Trophoblast cell (in vitro differentiated cells and primary cell): ENCODE results near the gene CCDC83.
"Not testable (repeated sequence)": the region's sequence is repeated elsewhere in the genome, so short reads cannot be mapped to it uniquely, and the experiment has no call there.

Experiments
- DNase-seq, 2 donors: peaks; one replicate each; pipeline ENCODE4 v3.0.0-alpha.2; 2016
- H2AFZ ChIP-seq: 2 replicates; pipeline ENCODE4 v1.6.1; 2013; ENCODE audit warnings: low read length, moderate library complexity, mild to moderate bottlenecking; ENCODE audit not compliant: insufficient read depth, poor library complexity
- H2AK5ac ChIP-seq: 2 replicates; pipeline ENCODE4 v1.6.1; 2013; ENCODE audit warnings: mild to moderate bottlenecking, low read length
- H2BK120ac ChIP-seq: 2 replicates; pipeline ENCODE4 v1.6.1; 2013; ENCODE audit warnings: low read length, mild to moderate bottlenecking, moderate library complexity; ENCODE audit not compliant: insufficient read depth, poor library complexity
- H2BK12ac ChIP-seq: 2 replicates; pipeline ENCODE4 v1.6.1; 2013; ENCODE audit warnings: mild to moderate bottlenecking, low read length, moderate library complexity
- H2BK5ac ChIP-seq: 2 replicates; pipeline ENCODE4 v1.6.1; 2013; ENCODE audit warnings: low read length, low read depth, moderate library complexity, mild to moderate bottlenecking; ENCODE audit not compliant: poor library complexity
- H3K14ac ChIP-seq: 2 replicates; pipeline ENCODE4 v1.6.1; 2013; ENCODE audit warnings: mild to moderate bottlenecking, low read length
- H3K18ac ChIP-seq: 2 replicates; pipeline ENCODE4 v1.6.1; 2013; ENCODE audit warnings: mild to moderate bottlenecking, low read length
- H3K23ac ChIP-seq: 2 replicates; pipeline ENCODE4 v1.6.1; 2013; ENCODE audit warnings: low read length
- H3K27ac ChIP-seq: 2 replicates; pipeline ENCODE4 v1.5.1; 2013; ENCODE audit warnings: low read depth, mild to moderate bottlenecking, inconsistent platforms, low read length, moderate library complexity
- H3K27me3 ChIP-seq: 2 replicates; pipeline ENCODE4 v1.6.1; 2013; ENCODE audit warnings: inconsistent platforms, mild to moderate bottlenecking, low read length, moderate library complexity; ENCODE audit not compliant: insufficient read depth
- H3K36me3 ChIP-seq, 2 experiments: 1 replicate in 1 of 2; 2 replicates in 1 of 2; pipeline ENCODE4 v1.6.1; 2013; ENCODE audit warnings: low read length in 2 of 2, mild to moderate bottlenecking in 2 of 2, moderate library complexity in 1 of 2; ENCODE audit not compliant: insufficient read depth in 2 of 2, control insufficient read depth in 1 of 2
- H3K4ac ChIP-seq: 2 replicates; pipeline ENCODE4 v1.6.1; 2013; ENCODE audit warnings: low read depth, mild to moderate bottlenecking, low read length, moderate library complexity
- H3K4me1 ChIP-seq, 2 experiments: 1 replicate in 1 of 2; 2 replicates in 1 of 2; pipeline ENCODE4 v1.6.1; 2013; ENCODE audit warnings: low read length in 2 of 2, mild to moderate bottlenecking in 2 of 2, moderate library complexity in 1 of 2; ENCODE audit not compliant: insufficient read depth in 2 of 2, control insufficient read depth in 1 of 2
- H3K4me2 ChIP-seq: 2 replicates; pipeline ENCODE4 v1.6.1; 2013; ENCODE audit warnings: inconsistent platforms, mild to moderate bottlenecking, low read length, moderate library complexity
- H3K4me3 ChIP-seq: 2 replicates; pipeline ENCODE4 v1.5.1; 2013; ENCODE audit warnings: mild to moderate bottlenecking, low read depth, low read length, inconsistent platforms
- H3K79me1 ChIP-seq: one replicate; pipeline ENCODE4 v1.6.1; 2013; ENCODE audit warnings: low read length
- H3K79me2 ChIP-seq: 2 replicates; pipeline ENCODE4 v1.6.1; 2013; ENCODE audit warnings: low read length, mild to moderate bottlenecking; ENCODE audit not compliant: control insufficient read depth, insufficient read depth, poor library complexity
- H3K9ac ChIP-seq: 2 replicates; pipeline ENCODE4 v1.6.1; 2013; ENCODE audit warnings: mild to moderate bottlenecking, low read length
- H3K9me3 ChIP-seq: 2 replicates; pipeline ENCODE4 v1.6.1; 2013; ENCODE audit warnings: low read depth, mild to moderate bottlenecking, control low read depth, inconsistent platforms, low read length; ENCODE audit not compliant: insufficient read depth
- H4K12ac ChIP-seq: 2 replicates; pipeline ENCODE4 v1.6.1; 2013; ENCODE audit warnings: low read depth, mild to moderate bottlenecking, low read length, moderate library complexity
- H4K8ac ChIP-seq: 2 replicates; pipeline ENCODE4 v1.6.1; 2013; ENCODE audit warnings: low read depth, mild to moderate bottlenecking, low read length, moderate library complexity
- H4K91ac ChIP-seq: one replicate; pipeline ENCODE4 v1.6.1; 2013; ENCODE audit warnings: low read depth, mild to moderate bottlenecking, low read length, moderate library complexity
- WGBS: extraction: QIAGEN DNeasy Blood & Tissue Kit; methylation state at CpG from one replicate; pipeline ENCODE4 v1.1.7; 2013; ENCODE audit warnings: missing lambda C conversion rate; ENCODE audit not compliant: insufficient read length, insufficient coverage; ENCODE audit errors: extremely low coverage; 5-methylcytosine and 5-hydroxymethylcytosine counted together

The CCDC83 gene

GRCh38 chr11:85831050-85831449, 24.1 kb upstream of the CCDC83 start:
- Histone ChIP-seq H3K9ac (no peak overlapping the region), H2AK5ac (no peak overlapping the region), H3K23ac (no peak overlapping the region), H4K8ac (no peak overlapping the region), H3K4me1 (peaks cover 11 to 13% of the 10 kb centered on the region in 2 experiments), H2AFZ (no peak overlapping the region), H3K36me3 (no peaks in the 10 kb centered on the region), H3K4me2 (no peak overlapping the region), H3K79me2 (no peaks in the 10 kb centered on the region), H4K12ac (no peak overlapping the region), H3K27ac (no peak overlapping the region), H2BK120ac (no peak overlapping the region), H3K14ac (no peak overlapping the region), H3K4me3 (no peak overlapping the region), H3K79me1 (peaks cover 2% of the 10 kb centered on the region), H2BK12ac (no peak overlapping the region), H3K18ac (no peak overlapping the region), H3K27me3 (no peaks in the 10 kb centered on the region), H3K9me3 (no peaks in the 10 kb centered on the region), H4K91ac (no peak overlapping the region), H3K4ac (no peak overlapping the region), H2BK5ac (no peak overlapping the region)
- no peak for DNase-seq

DNA sequence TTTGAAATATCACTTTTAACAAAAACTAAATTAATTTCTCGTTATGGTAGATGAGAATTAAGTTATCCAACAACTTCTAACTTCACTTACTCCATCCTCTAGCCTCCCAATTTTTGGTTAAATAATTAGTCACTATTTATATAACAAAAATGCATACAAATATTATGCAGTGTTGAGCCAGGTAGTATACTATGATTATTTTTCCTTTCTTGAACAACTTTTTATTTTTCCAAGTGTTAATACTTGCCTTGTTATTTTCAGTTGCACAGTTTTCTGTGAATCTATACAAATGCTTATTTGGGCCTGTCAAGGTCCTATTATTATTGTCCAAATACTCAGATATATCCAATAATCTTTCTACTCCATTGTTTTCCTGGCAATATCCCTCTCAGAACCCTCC, 19.9 kb upstream of the CCDC83 start:
- no peak overlapping the region for H4K8ac ChIP-seq
- H3K4me3 ChIP-seq = no peak overlapping the region
- no peak overlapping the region for H3K27ac ChIP-seq
- H3K27me3 ChIP-seq = no peaks in the 10 kb centered on the region
- H3K23ac ChIP-seq = no peak overlapping the region
- H3K36me3 ChIP-seq = no peaks in the 10 kb centered on the region
- no peaks in the 10 kb centered on the region for H3K4me1 ChIP-seq
- H3K9me3 ChIP-seq = no peaks in the 10 kb centered on the region
- H3K14ac ChIP-seq = no peak overlapping the region
- no peak overlapping the region for H3K4ac ChIP-seq
- H2BK5ac ChIP-seq = no peak overlapping the region
- no peak overlapping the region for H4K91ac ChIP-seq
- no peak overlapping the region for H4K12ac ChIP-seq
- whole genome bisulfite sequencing = no CpG with 5 or more reads among the region's 1 CpG
- H3K9ac ChIP-seq = no peak overlapping the region
- no peak overlapping the region for H2BK120ac ChIP-seq
- no peak overlapping the region for H2AK5ac ChIP-seq
- no peaks in the 10 kb centered on the region for H3K79me1 ChIP-seq
- H2BK12ac ChIP-seq = no peak overlapping the region
- no peak overlapping the region for H2AFZ ChIP-seq
- DNase-seq = no peak
- H3K79me2 ChIP-seq = no peaks in the 10 kb centered on the region
- no peak overlapping the region for H3K4me2 ChIP-seq
- no peak overlapping the region for H3K18ac ChIP-seq

- H3K4me1 ChIP-seq = no peaks in the 10 kb centered on the region
- no peaks in the 10 kb centered on the region for H3K79me1 ChIP-seq
- no peak for DNase-seq
- H3K27me3 ChIP-seq = no peaks in the 10 kb centered on the region
- no peak overlapping the region for H3K18ac ChIP-seq
- H3K4ac ChIP-seq = no peak overlapping the region
- no peak overlapping the region for H2AFZ ChIP-seq
- no peak overlapping the region for H2BK12ac ChIP-seq
- no peaks in the 10 kb centered on the region for H3K9me3 ChIP-seq
- H4K8ac ChIP-seq = no peak overlapping the region
- no peak overlapping the region for H3K4me2 ChIP-seq
- no peak overlapping the region for H3K9ac ChIP-seq
- H3K23ac ChIP-seq = no peak overlapping the region
- no peak overlapping the region for H3K27ac ChIP-seq
- H4K12ac ChIP-seq = no peak overlapping the region
- H2BK120ac ChIP-seq = no peak overlapping the region
- no peaks in the 10 kb centered on the region for H3K36me3 ChIP-seq
- H2BK5ac ChIP-seq = no peak overlapping the region
- no peak overlapping the region for H3K4me3 ChIP-seq
- no peak overlapping the region for H4K91ac ChIP-seq
- no peak overlapping the region for H2AK5ac ChIP-seq
- no peak overlapping the region for H3K14ac ChIP-seq
- H3K79me2 ChIP-seq = no peaks in the 10 kb centered on the region
- no CpG with 5 or more reads among the region's 3 CpGs for WGBS
Observed at GRCh38 chr11:85835729-85836128, 19.5 kb upstream of the CCDC83 start.

DNA sequence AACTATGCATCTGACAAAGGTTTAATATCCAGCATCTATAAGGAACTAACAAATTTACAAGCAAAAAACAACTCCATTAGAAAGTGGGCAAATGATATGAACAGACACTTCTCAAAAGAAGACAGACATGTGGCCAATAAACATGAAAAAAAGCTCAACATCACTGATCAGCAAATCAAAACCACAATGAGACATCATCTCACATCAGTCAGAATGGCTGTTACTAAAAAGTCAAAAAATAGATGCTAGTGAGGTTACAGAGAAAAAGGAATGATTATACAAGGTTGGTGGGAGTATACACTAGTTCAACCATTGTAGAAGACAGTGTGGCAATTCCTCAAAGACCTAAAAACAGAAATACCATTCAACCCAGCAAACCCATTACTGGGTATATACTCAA, 14.3 kb upstream of the CCDC83 start:
- not testable (repeated sequence) for H4K12ac ChIP-seq, H3K9ac ChIP-seq, H2BK5ac ChIP-seq, H4K8ac ChIP-seq, H2BK12ac ChIP-seq, H2AK5ac ChIP-seq, H3K27me3 ChIP-seq, H3K9me3 ChIP-seq, H2BK120ac ChIP-seq, H3K4me3 ChIP-seq, H3K36me3 ChIP-seq, H3K79me2 ChIP-seq, H4K91ac ChIP-seq, H3K4me2 ChIP-seq, H3K14ac ChIP-seq, H2AFZ ChIP-seq, H3K27ac ChIP-seq, H3K23ac ChIP-seq, DNase-seq, H3K4me1 ChIP-seq, H3K18ac ChIP-seq, H3K4ac ChIP-seq, H3K79me1 ChIP-seq

DNA sequence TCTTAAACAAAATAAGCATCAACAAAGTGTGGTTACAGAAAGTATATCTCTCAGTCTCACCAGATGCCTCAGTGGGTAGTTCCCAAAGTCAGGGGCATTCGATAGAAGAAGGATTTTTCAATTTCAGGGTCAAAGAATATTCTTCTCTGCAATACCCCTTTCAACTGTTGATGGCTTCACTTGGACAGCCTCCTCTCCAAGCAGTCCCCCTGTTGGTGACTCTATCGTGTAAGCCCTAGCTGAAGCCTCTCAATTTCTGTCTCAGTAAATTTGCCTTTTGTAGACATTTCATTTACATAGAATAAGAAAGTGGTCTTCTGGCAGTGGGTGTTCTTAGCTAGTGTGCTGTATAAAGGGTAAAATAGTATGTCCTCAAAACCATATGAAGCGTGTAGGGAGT, 11.3 kb upstream of the CCDC83 start:
- Histone ChIP-seq H3K27me3 (no peaks in the 10 kb centered on the region), H3K9me3 (no peaks in the 10 kb centered on the region), H2BK120ac (no peak overlapping the region), H2BK12ac (no peak overlapping the region), H3K4me2 (no peak overlapping the region), H3K18ac (no peak overlapping the region), H3K79me2 (no peaks in the 10 kb centered on the region), H4K12ac (no peak overlapping the region), H3K9ac (no peak overlapping the region), H3K79me1 (no peaks in the 10 kb centered on the region), H3K23ac (no peak overlapping the region), H2AFZ (no peak overlapping the region), H3K36me3 (no peaks in the 10 kb centered on the region), H3K4me1 (peaks cover 0 to 6% of the 10 kb centered on the region in 2 experiments), H3K4me3 (no peak overlapping the region), H3K14ac (no peak overlapping the region), H2BK5ac (no peak overlapping the region), H4K91ac (no peak overlapping the region), H4K8ac (no peak overlapping the region), H2AK5ac (no peak overlapping the region), H3K4ac (no peak overlapping the region), H3K27ac (no peak overlapping the region)
- no peak for DNase-seq
- WGBS = no CpG with 5 or more reads among the region's 3 CpGs
